ENCODE results near the gene PIGS.
"Not testable (repeated sequence)": the region's sequence is repeated elsewhere in the genome, so short reads cannot be mapped to it uniquely, and the experiment has no call there.

PIGS gene

GRCh38 chr17:28571361-28572122 lies at the start of gene PIGS:
TSS of gene PIGS (minus strand) at chr17:28571524. CDS start at chr17:28571496, 28 bp downstream.
- peak; percentile 83 to 88 for DNase-seq (ENCODE audit: low read depth in 2 of 2)

DNA sequence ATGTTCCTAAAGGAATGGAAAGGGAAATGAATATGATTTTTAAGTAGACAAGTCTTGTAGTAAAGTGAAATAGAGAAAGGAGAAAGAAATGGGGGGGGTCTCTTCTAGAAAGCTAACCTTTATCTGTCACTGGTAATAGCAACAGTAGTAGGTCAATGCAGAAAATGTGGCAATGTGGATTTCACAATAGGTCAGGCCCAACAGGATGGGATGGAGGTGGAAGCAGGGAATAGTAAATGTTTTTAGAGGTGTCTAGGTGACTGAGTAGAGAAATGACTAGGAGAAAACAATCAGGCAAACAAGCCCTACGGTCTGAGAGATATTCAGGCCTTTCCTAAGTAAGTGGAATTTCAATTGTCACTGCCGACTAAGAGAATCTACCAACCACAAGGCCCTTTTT lies 48.7 kb upstream of the PIGS start:
- no peak for DNase-seq (ENCODE audit: low read depth in 2 of 2)

DNA sequence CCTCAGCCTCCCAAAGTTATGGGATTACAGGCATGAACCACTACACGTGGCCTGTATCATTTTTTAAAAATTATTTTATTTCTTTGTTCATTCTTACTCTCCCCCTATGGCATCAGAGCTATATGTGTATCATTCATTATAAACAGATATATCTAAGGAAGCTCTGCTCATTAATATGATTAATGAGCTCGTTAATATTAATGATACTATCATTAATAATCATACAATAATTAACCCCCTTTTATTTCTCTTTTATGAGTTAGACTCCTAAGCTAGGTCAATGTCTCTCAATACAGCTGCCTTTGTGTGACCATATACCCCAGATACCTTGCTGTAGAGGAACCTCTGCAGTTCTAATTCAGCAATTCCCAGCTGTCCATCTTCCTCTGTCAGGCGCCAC lies 47.1 kb upstream of the PIGS start:
- DNase-seq (ENCODE audit: low read depth in 2 of 2), result no peak

DNA sequence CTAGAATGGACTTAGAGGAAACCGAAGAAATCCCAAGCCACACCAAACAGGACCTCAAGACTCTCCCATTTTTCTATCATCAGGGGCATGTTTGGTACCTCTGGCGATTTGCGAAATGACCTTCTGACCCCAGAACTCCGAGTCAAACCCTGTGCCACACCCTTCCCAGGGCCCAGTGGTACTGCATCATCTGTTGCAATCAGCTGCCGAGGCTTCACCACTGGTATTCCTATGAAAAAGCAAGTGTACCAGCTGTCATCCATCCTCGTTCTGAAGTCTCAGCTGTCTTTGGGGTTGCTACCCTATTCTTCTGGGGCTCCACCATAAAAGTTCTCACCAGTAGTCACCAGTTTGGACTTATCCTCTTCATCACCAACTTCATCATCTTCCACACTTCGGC lies 45.0 kb upstream of the PIGS start:
- no peak for DNase-seq (ENCODE audit: low read depth in 2 of 2)

DNA sequence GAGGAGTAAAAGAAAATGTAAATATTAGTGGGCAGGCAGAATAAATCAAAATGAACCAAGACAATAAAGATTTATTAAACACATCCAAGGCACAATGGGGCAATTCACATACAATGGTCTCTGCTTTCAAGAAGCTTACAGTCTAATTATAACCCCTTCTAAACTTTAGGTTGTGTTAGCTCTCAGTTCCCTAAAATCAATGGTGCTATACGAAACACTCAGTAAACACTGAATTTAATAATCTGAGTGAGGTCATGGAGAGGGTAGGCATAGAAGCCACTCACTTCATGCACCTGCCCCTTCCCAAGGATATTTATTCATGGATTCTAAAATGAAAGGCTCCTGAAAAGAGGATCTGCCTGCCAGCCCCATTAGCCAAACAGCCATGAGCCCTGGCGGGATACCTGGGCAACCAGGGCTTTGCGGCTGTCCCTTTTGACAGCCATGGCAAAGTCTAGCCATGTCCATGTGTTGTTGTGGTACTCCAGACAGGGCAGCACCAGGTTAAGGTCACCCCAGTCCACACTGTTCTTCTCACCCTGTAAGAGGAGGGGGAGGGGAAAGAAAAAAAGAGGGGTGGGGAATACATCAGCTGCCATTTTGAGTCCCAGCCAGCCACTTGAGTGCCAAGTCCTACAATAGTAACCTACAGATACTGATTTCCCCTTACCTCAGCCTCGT lies 44.1 kb upstream of the PIGS start:
- no peak for DNase-seq (ENCODE audit: low read depth in 2 of 2)

DNA sequence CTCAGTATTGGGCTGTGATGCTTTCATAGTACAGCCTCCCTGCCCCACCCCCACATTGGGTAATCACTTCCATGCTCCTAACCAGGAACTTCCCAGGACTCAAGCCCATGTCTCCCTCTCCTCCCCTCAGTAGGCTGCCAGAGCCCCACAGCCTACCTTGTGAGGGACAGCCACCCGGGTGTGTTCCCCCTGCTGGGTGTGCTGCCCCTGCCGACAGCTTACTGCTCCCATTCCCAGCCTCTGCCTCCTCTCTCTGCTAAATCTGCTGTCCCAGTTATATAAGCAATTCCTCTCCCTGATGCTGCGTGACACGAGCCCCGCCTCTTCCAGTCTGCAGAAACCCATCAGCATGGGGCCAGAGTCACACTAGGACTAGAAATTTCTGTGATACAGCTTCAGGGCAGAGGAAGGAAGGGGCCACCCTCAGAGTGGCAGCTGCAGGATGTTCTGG lies 42.6 kb upstream of the PIGS start, which contains the start of gene RSKR:
RSKR (minus strand) TSS at position 255 of the 451 bp plus-strand sequence; CDS start at position 231, 24 bp downstream.
- no peak for DNase-seq (ENCODE audit: low read depth in 2 of 2)

DNA sequence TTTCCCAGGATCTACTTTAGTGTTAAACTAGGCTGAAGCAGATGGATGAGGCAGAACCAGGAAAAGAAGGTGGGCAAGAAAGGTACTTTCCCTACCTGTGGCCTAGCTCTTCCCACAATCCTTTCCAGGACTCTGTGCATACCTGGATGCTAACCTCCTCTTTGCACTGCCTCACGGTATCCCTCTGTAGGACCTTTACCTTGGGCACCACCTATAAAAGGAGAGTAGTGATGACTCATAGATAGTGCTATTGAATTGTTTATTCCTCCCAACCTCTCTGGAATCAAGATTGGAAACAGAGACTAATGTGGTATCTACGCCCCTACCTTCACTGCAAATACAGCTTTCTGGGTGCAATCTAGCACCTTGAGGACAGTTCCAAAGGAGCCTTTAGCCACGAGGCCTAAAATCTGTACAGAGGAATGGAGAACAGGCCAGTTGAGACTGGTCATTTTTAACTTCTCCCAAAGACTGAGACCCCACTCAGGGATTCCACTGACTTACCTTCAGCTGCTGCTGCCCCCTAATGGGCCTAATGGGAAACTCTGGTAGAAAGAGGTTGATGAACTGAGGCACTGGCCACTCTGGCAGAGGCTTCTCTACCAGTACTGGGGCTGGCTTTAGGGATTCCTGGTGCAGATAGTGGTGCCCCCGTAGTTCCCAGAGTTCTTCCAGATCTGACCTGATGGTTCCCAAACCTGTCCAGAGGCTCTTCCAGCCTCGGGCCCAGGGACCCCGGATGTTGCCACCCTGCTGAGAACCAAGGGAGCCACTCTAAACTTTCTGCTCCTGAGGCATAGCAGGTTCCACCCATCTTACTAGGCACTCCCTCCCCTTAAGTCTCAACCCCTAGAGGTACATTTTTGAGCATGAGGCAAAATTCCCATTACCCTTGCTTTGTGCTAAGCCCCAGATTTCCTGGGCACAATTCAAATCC lies 41.9 kb upstream of the PIGS start:
- DNase-seq (ENCODE audit: low read depth in 2 of 2), result peak; percentile 13 to 23

GRCh38 chr17:28612531-28612930 lies 41.2 kb upstream of the PIGS start:
- no peak for DNase-seq (ENCODE audit: low read depth in 2 of 2)

DNA sequence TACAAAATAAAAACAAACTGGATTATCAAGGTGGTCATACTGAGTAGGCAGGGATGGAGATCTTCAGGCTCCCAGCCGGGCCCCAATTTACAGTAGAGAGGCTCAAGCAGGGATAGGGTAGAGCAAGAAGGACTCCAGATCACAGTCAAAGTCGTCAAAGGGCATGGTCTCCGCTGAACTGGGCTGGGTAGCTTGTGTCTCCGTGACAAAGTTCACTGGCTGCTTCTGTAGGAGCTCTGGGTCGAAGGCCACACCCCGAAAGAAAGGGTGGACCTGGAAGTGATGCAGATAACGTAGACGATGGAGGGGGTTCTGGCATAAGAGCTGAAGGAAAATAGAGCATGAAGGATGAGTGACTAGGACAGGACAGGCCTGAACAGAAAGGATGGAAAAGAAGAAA lies 39.1 kb upstream of the PIGS start:
- no peak for DNase-seq (ENCODE audit: low read depth in 2 of 2)

DNA sequence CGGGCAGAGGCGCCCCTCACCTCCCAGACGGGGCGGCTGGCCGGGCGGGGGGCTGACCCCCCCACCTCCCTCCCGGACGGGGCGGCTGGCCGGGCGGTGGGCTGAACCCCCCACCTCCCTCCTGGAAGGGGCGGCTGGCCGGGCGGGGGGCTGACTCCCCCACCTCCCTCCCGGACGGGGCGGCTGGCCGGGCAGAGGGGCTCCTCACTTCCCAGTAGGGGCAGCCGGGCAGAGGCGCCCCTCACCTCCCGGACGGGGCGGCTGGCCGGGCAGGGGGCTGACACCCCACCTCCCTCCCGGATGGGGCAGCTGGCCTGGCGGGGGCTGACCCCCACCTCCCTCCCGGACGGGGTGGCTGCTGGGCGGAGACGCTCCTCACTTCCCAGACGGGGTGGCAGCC lies 32.7 kb upstream of the PIGS start:
- DNase-seq (ENCODE audit: low read depth in 2 of 2), result not testable (repeated sequence)

DNA sequence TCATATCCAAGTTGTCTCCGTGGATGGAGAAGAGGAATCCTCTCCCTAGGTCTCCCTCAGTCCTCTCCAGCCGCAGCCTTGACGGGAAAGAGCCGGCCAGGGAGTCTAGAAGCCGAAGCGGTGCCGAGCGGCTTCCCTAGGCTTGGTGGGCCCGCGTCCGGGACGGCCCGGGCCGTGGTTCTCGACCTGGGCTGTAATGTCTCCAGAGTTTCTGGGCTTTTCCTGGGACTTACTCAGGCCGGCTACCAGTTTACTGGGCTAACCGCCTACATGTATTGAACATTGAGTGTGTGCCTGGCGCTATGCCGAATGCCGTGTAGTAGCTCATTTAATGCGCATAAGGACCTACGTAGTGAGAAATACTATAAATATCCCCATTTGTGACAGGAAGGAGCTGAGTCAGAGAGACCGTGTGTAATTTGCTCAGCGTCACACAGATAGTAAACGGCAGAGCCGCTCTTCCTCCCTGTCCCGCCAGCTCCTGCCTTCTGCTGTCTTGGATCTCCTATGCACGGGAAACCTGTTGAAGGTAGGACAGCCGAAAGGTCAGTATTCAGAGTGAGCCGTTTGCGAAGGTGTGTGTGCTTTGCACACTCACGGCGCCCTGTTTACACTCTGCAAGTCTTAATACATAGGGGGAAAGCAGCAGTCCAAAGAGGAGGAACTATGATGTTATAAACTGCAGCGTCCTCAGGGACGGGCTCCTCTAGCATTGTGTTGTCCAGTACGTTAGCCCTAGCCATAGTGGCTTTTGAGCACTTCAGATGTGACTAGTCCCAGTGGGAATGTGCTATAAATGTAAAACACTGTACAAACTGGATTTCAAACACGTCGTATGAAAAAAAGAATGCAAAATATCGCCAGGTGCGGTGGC lies 28.2 kb upstream of the PIGS start:
- peak; percentile 46 to 55 for DNase-seq (ENCODE audit: low read depth in 2 of 2)

GRCh38 chr17:28598799-28599310 lies 27.5 kb upstream of the PIGS start, which contains the start of gene SPAG5:
TSS of gene SPAG5 (minus strand) at chr17:28599025. CDS start at chr17:28598946, 79 bp downstream.
- peak; percentile 91 to 92 for DNase-seq (ENCODE audit: low read depth in 2 of 2)

- DNase-seq (ENCODE audit: low read depth in 2 of 2), result no peak
These were observed 27.1 kb upstream of the PIGS start for GRCh38 chr17:28598389-28598788.

- DNase-seq (ENCODE audit: low read depth in 2 of 2), result no peak
These were observed 26.5 kb upstream of the PIGS start for GRCh38 chr17:28597606-28598383.

- no peak for DNase-seq (ENCODE audit: low read depth in 2 of 2)
These were observed 20.9 kb upstream of the PIGS start for GRCh38 chr17:28592260-28592659.

- DNase-seq (ENCODE audit: low read depth in 2 of 2), result no peak
These were observed 14.5 kb upstream of the PIGS start for GRCh38 chr17:28585851-28586250.

- DNase-seq (ENCODE audit: low read depth in 2 of 2), result no peak
These were observed 13.1 kb upstream of the PIGS start for GRCh38 chr17:28584434-28584833.

GRCh38 chr17:28582513-28582912 lies 11.2 kb upstream of the PIGS start:
- DNase-seq (ENCODE audit: low read depth in 2 of 2), result no peak

DNA sequence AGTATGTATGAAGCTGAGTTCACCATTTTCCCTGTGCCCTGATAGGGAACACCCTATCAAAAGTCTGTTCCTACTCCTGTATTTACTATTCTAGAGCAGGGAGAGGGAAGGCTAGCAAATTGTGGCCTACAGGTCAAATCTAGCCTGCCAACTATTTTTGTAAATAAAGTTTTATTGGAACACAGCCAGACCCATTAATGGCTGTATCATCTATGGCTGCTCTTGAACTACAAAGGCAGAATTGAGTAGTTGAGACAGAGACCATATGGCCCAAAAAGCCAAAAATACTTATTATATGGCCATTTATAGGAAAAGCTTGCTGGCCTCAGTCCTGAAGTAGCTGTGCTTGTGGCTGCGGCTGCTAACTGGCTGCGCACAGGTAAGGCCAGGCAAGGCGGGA lies 9.6 kb upstream of the PIGS start:
- DNase-seq (ENCODE audit: low read depth in 2 of 2), result no peak

DNA sequence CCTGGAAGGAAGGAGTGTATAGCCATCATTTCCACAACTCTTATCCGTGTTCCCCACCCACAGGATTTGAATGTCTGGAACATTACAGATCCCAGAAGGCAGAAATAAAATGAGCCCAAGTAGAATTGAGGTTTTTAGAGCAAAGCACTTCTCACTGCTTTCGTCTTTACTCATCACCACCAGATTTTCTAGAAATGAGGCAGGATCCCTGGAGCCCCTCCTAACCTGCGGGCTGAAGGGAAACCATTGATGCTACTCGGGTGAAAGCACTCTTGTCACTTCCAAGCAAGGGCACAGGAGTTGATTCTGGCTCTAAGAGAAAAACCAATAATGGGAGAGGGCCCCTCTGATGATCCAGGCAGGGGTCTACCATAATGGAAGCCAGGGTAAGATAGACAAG lies 8.2 kb upstream of the PIGS start:
- DNase-seq (ENCODE audit: low read depth in 2 of 2), result no peak

All from stimulated activated CD4-positive, alpha-beta T cell treated with anti-CD3 and anti-CD28 coated beads, Interleukin-1b, Interleukin-23, amount 100 ng/mL, for 4 hours (primary cell).